IMR-90 (cell line): ENCODE data around the gene MAPKAP1. TPM values are rescaled to one million over a fixed set of nuclear protein-coding genes. Genes with fewer than 3 reads are reported as not detected.

ENCODE experiments used
- ATAC-seq: fragments of 200-7000 bp; cut with Tn5 transposase; 2 replicates; pipeline ENCODE4 v1.9.1; 2020; ENCODE audit warnings: low read depth, mild to moderate bottlenecking, moderate library complexity
- BruUV-seq: library from RNA; stranded (reverse); fragments of 400-500 nt; replicated peaks from 2 replicates; lab custom pipeline; 2021; lab: Mats Ljungman, UMichigan
- CTCF ChIA-PET: fragments of 300-600 bp; formaldehyde crosslinking; extraction: SDS; loops from one replicate; lab custom pipeline; 2021; ENCODE audit warnings: antibody characterized with exemption; lab: Yijun Ruan, JAX
- POLR2A ChIA-PET: fragments of 300-600 bp; sonication (Branson Sonifier 250); formaldehyde crosslinking; loops from one replicate; lab custom pipeline; 2022; ENCODE audit warnings: antibody characterized with exemption; ENCODE audit not compliant: unreplicated experiment; lab: Charles Lee
- DNase-seq: peaks from one replicate; pipeline ENCODE4 v3.0.0; 2013
- H2AFZ ChIP-seq: replicated peaks from 2 replicates; pipeline ENCODE3; 2013; ENCODE audit warnings: low read length, mild to moderate bottlenecking; ENCODE audit not compliant: poor library complexity
- H2AK5ac ChIP-seq: 2 replicates; pipeline ENCODE4 v1.6.1; 2013; ENCODE audit warnings: low read depth, low read length, inconsistent platforms
- H2AK9ac ChIP-seq: replicated peaks from 2 replicates; pipeline ENCODE3; 2013; ENCODE audit warnings: mild to moderate bottlenecking, low read depth, low read length, moderate library complexity; ENCODE audit not compliant: poor library complexity
- H2BK120ac ChIP-seq: 2 replicates; pipeline ENCODE4 v1.6.1; 2013; ENCODE audit warnings: low read depth, low read length, inconsistent platforms
- H2BK15ac ChIP-seq: 3 replicates; pipeline ENCODE4 v1.6.1; 2013; ENCODE audit warnings: low read depth, low read length, inconsistent platforms
- H2BK20ac ChIP-seq: 2 replicates; pipeline ENCODE4 v1.6.1; 2013; ENCODE audit warnings: low read depth, mild to moderate bottlenecking, inconsistent platforms, low read length, moderate library complexity
- H2BK5ac ChIP-seq: 2 replicates; pipeline ENCODE4 v1.6.1; 2013; ENCODE audit warnings: mild to moderate bottlenecking, low read depth, low read length, inconsistent platforms; ENCODE audit not compliant: poor library complexity, severe bottlenecking
- H3K14ac ChIP-seq: replicated peaks from 2 replicates; pipeline ENCODE4 v1.6.1; 2013; ENCODE audit warnings: low read depth, low read length, inconsistent platforms
- H3K18ac ChIP-seq: 2 replicates; pipeline ENCODE4 v1.6.1; 2013; ENCODE audit warnings: low read depth, low read length, control low read depth
- H3K23ac ChIP-seq: 2 replicates; pipeline ENCODE4 v1.6.1; 2013; ENCODE audit warnings: low read depth, low read length, inconsistent platforms
- H3K27ac ChIP-seq: 2 replicates; pipeline ENCODE4 v1.5.1; 2013; ENCODE audit warnings: mild to moderate bottlenecking, control low read depth, low read length; ENCODE audit not compliant: insufficient read depth
- H3K27me3 ChIP-seq: 2 replicates; pipeline ENCODE4 v1.6.1; 2013; ENCODE audit warnings: low read length; ENCODE audit not compliant: control insufficient read depth, insufficient read depth
- H3K36me3 ChIP-seq: 2 replicates; pipeline ENCODE4 v1.6.1; 2013; ENCODE audit warnings: low read length, mixed read lengths; ENCODE audit not compliant: control insufficient read depth, insufficient read depth
- H3K4ac ChIP-seq: 2 replicates; pipeline ENCODE4 v1.6.1; 2013; ENCODE audit warnings: low read depth, low read length, inconsistent platforms
- H3K4me1 ChIP-seq: 2 replicates; pipeline ENCODE4 v1.6.1; 2013; ENCODE audit warnings: low read length, mixed read lengths; ENCODE audit not compliant: control insufficient read depth, insufficient read depth
- H3K4me2 ChIP-seq: 2 replicates; pipeline ENCODE4 v1.6.1; 2013; ENCODE audit warnings: low read depth, mild to moderate bottlenecking, control low read depth, low read length, moderate library complexity
- H3K4me3 ChIP-seq: 2 replicates; pipeline ENCODE4 v1.5.1; 2013; ENCODE audit warnings: low read depth, mild to moderate bottlenecking, control low read depth, low read length, moderate library complexity; ENCODE audit not compliant: insufficient read depth
- H3K56ac ChIP-seq: 2 replicates; pipeline ENCODE4 v1.6.1; 2013; ENCODE audit warnings: low read length, inconsistent platforms; ENCODE audit not compliant: insufficient read depth; ENCODE audit errors: extremely low read depth
- H3K79me1 ChIP-seq, 2 experiments: 2 replicates each; pipeline ENCODE4 v1.6.1; 2013; ENCODE audit warnings: low read length in 2 of 2, inconsistent platforms in 1 of 2, low read depth in 1 of 2
- H3K9ac ChIP-seq: 2 replicates; pipeline ENCODE4 v1.6.1; 2013; ENCODE audit warnings: low read depth, low read length, control low read depth
- H3K9me1 ChIP-seq: 2 replicates; pipeline ENCODE4 v1.6.1; 2013; ENCODE audit warnings: low read length, inconsistent platforms; ENCODE audit not compliant: insufficient read depth
- H3K9me3 ChIP-seq: 2 replicates; pipeline ENCODE4 v1.6.1; 2013; ENCODE audit warnings: low read length; ENCODE audit not compliant: control insufficient read depth, insufficient read depth
- H4K20me1 ChIP-seq: 2 replicates; pipeline ENCODE4 v1.6.1; 2013; ENCODE audit warnings: low read length, inconsistent platforms; ENCODE audit not compliant: insufficient read depth
- H4K5ac ChIP-seq: 2 replicates; pipeline ENCODE4 v1.6.1; 2013; ENCODE audit warnings: mild to moderate bottlenecking, low read depth, low read length, control low read depth
- H4K8ac ChIP-seq, 2 experiments: 2 replicates each; pipeline ENCODE4 v1.6.1; 2013; ENCODE audit warnings: low read depth in 2 of 2, low read length in 2 of 2, control low read depth in 1 of 2, inconsistent platforms in 1 of 2
- H4K91ac ChIP-seq: 2 replicates; pipeline ENCODE4 v1.6.1; 2013; ENCODE audit warnings: low read depth, low read length, inconsistent platforms; ENCODE audit not compliant: insufficient read depth
- BHLHE40 ChIP-seq: fragments of 150-350 bp; IDR thresholded peaks from 2 replicates; pipeline ENCODE4 v1.6.1; 2016; ENCODE audit warnings: mild to moderate bottlenecking, low read depth, low read length
- CEBPB ChIP-seq: IDR thresholded peaks from 2 replicates; pipeline ENCODE4 v1.6.1; 2012; ENCODE audit warnings: low read depth, low read length, improper control_type of control experiment
- CHD1 ChIP-seq: IDR thresholded peaks from 2 replicates; pipeline ENCODE4 v1.6.1; 2012; ENCODE audit warnings: low read depth, low read length, improper control_type of control experiment
- FOS ChIP-seq: fragments of 150-350 bp; IDR thresholded peaks from 2 replicates; pipeline ENCODE4 v1.6.1; 2016; ENCODE audit warnings: low read depth, low read length
- MAFK ChIP-seq: IDR thresholded peaks from 2 replicates; pipeline ENCODE4 v1.6.1; 2012; ENCODE audit warnings: low read depth, low read length, improper control_type of control experiment
- MAZ ChIP-seq: IDR thresholded peaks from 2 replicates; pipeline ENCODE4 v1.6.1; 2012; ENCODE audit warnings: low read depth, mild to moderate bottlenecking, low read length, improper control_type of control experiment, moderate library complexity, borderline replicate concordance
- MXI1 ChIP-seq: IDR thresholded peaks from 2 replicates; pipeline ENCODE4 v1.6.1; 2012; ENCODE audit warnings: low read depth, mild to moderate bottlenecking, low read length, moderate library complexity, borderline replicate concordance
- NFE2L2 ChIP-seq: fragments of 150-350 bp; IDR thresholded peaks from 2 replicates; pipeline ENCODE4 v1.6.1; 2016; ENCODE audit warnings: low read depth, mild to moderate bottlenecking, low read length
- POLR2A ChIP-seq: IDR thresholded peaks from 2 replicates; pipeline ENCODE4 v1.6.1; 2012; ENCODE audit warnings: mild to moderate bottlenecking, low read depth, low read length
- RAD21 ChIP-seq: IDR thresholded peaks from 2 replicates; pipeline ENCODE4 v1.6.1; 2012; ENCODE audit warnings: low read length, improper control_type of control experiment
- RCOR1 ChIP-seq: IDR thresholded peaks from 2 replicates; pipeline ENCODE4 v1.6.1; 2012; ENCODE audit warnings: mild to moderate bottlenecking, low read length, improper control_type of control experiment; ENCODE audit not compliant: insufficient replicate concordance
- RFX5 ChIP-seq: IDR thresholded peaks from 2 replicates; pipeline ENCODE4 v1.8.0; 2012; ENCODE audit warnings: low read depth, mild to moderate bottlenecking, low read length, moderate library complexity
- SMC3 ChIP-seq: fragments of 150-350 bp; IDR thresholded peaks from 2 replicates; pipeline ENCODE4 v1.6.1; 2016; ENCODE audit warnings: low read depth, mild to moderate bottlenecking, antibody characterized with exemption, low read length, moderate library complexity
- WGBS, 2 experiments: methylation state at CpG; one replicate each; pipeline versions ENCODE4 v1.1.5 to v1.1.7; 2013; ENCODE audit warnings: missing lambda C conversion rate in 2 of 2; ENCODE audit not compliant: insufficient read length in 1 of 2; ENCODE audit errors: extremely low coverage in 2 of 2; 5-methylcytosine and 5-hydroxymethylcytosine counted together
- dilution Hi-C: fragments of 300-500 bp; cut with HindIII; formaldehyde crosslinking; loops from one replicate; pipeline ENCODE4 v1.14.3; 2018; ENCODE audit warnings: low sequenced_read_pairs; ENCODE audit not compliant: unreplicated experiment
- in situ Hi-C: fragments of 300-500 bp; cut with MboI; formaldehyde crosslinking; loops from 3 replicates; pipeline ENCODE4 v1.14.3; 2019; ENCODE audit warnings: low sequenced_read_pairs, inconsistent platforms, mixed read lengths
- intact Hi-C: fragments of 100-400 bp; cut with micrococcal nuclease; formaldehyde crosslinking; loops from 2 replicates; pipeline ENCODE4 v1.10.0; 2022
- polyA plus RNA-seq, 3 experiments: library from polyadenylated mRNA; depleted of rRNA; stranded (reverse); fragments of >200 nt; gene quantifications; 2 replicates each; pipeline ENCODE4 v1.2.3, GENCODE V29; 2012; ENCODE audit warnings: low replicate concordance in 1 of 3
- total RNA-seq: library from RNA; depleted of rRNA; stranded (reverse); fragments of >200 nt; gene quantifications from 2 replicates; pipeline ENCODE4 v1.2.3, GENCODE V29; 2012
- TF ChIP-seq, protein P1 (sequence below): fragments of 150-350 bp; IDR thresholded peaks from 2 replicates; pipeline ENCODE4 v1.6.1; 2017; ENCODE audit warnings: mild to moderate bottlenecking, antibody characterized with exemption, low read length, low read depth
- TF ChIP-seq, protein P2 (sequence below): fragments of 150-350 bp; IDR thresholded peaks from 2 replicates; pipeline ENCODE4 v1.6.1; 2016; ENCODE audit warnings: low read depth, mild to moderate bottlenecking, low read length, moderate library complexity, borderline replicate concordance
- TF ChIP-seq, protein P3 (sequence below): conservative IDR thresholded peaks from 2 replicates; pipeline ENCODE4 v1.5.1; 2012; ENCODE audit warnings: mild to moderate bottlenecking, low read depth, low read length, improper control_type of control experiment

MAPKAP1 gene
- total and polyA plus RNA-seq, 2 of the 4 experiments (the other 2 are of a cell fraction) = 87.2 to 158 TPM

DNA sequence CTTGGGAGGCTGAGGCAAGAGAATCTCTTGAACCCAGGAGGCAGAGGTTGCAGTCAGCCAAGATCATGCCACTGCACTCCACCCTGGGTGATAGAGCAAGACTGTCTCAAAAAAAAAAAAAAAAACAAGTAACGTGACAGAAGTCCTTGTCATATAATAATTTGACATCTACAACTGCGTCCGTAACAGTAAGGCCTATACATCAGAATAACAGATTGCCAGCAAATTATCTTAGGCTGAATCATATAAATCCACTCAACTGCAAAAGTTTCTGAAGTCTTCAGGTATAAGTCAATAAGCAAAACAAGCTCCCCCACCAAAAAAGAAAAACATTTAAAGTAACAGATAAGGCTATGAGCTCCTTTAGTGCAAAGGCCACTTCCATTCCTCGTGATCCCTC, 3.3 kb downstream of the MAPKAP1 start:
- dilution Hi-C loops = no loop called here
- BruUV-seq = no TSS peak
- no peak overlapping the region for H4K8ac ChIP-seq
- TF ChIP-seq NFE2L2 (no peak), MAZ (no peak), CEBPB (no peak), POLR2A (no peak), RCOR1 (no peak), SMC3 (no peak), CHD1 (no peak), MAFK (no peak), RAD21 (no peak), MXI1 (no peak), RFX5 (no peak), BHLHE40 (no peak), FOS (no peak)
- TF ChIP-seq, protein P1, sequence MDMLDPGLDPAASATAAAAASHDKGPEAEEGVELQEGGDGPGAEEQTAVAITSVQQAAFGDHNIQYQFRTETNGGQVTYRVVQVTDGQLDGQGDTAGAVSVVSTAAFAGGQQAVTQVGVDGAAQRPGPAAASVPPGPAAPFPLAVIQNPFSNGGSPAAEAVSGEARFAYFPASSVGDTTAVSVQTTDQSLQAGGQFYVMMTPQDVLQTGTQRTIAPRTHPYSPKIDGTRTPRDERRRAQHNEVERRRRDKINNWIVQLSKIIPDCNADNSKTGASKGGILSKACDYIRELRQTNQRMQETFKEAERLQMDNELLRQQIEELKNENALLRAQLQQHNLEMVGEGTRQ = no peak
- TF ChIP-seq, protein P2, sequence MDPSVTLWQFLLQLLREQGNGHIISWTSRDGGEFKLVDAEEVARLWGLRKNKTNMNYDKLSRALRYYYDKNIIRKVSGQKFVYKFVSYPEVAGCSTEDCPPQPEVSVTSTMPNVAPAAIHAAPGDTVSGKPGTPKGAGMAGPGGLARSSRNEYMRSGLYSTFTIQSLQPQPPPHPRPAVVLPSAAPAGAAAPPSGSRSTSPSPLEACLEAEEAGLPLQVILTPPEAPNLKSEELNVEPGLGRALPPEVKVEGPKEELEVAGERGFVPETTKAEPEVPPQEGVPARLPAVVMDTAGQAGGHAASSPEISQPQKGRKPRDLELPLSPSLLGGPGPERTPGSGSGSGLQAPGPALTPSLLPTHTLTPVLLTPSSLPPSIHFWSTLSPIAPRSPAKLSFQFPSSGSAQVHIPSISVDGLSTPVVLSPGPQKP = no peak
- TF ChIP-seq, protein P3, sequence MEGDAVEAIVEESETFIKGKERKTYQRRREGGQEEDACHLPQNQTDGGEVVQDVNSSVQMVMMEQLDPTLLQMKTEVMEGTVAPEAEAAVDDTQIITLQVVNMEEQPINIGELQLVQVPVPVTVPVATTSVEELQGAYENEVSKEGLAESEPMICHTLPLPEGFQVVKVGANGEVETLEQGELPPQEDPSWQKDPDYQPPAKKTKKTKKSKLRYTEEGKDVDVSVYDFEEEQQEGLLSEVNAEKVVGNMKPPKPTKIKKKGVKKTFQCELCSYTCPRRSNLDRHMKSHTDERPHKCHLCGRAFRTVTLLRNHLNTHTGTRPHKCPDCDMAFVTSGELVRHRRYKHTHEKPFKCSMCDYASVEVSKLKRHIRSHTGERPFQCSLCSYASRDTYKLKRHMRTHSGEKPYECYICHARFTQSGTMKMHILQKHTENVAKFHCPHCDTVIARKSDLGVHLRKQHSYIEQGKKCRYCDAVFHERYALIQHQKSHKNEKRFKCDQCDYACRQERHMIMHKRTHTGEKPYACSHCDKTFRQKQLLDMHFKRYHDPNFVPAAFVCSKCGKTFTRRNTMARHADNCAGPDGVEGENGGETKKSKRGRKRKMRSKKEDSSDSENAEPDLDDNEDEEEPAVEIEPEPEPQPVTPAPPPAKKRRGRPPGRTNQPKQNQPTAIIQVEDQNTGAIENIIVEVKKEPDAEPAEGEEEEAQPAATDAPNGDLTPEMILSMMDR = no peak
- H3K79me1 ChIP-seq = peaks cover 25 to 63% of the 10 kb centered on the region in 2 experiments
- no peak overlapping the region for H2BK20ac ChIP-seq
- intact Hi-C loops = no loop called here
- no peak overlapping the region for H3K27ac ChIP-seq
- no peak overlapping the region for H2BK5ac ChIP-seq
- H3K9me3 ChIP-seq = no peaks in the 10 kb centered on the region
- peaks cover 16% of the 10 kb centered on the region for H3K9me1 ChIP-seq
- no peak for ATAC-seq
- ChIA-PET CTCF (no interaction called here), POLR2A (no interaction called here)
- no peak overlapping the region for H4K5ac ChIP-seq
- no peak overlapping the region for H3K4me2 ChIP-seq
- H4K91ac ChIP-seq = no peak overlapping the region
- H3K56ac ChIP-seq = no peak overlapping the region
- no peak overlapping the region for H3K14ac ChIP-seq
- H4K20me1 ChIP-seq = peaks cover 20% of the 10 kb centered on the region
- H2BK120ac ChIP-seq = no peak overlapping the region
- DNase-seq = no peak
- WGBS, 2 experiments = no CpG with 5 or more reads among the region's 4 CpGs
- H3K4ac ChIP-seq = no peak overlapping the region
- H3K36me3 ChIP-seq = 0 out of 2 replicates have a peak, but pooled peaks cover 1% of the 10 kb centered on the region
- no peak overlapping the region for H2AK5ac ChIP-seq
- no peak overlapping the region for H2AFZ ChIP-seq
- in situ Hi-C loops = no loop called here
- no peak overlapping the region for H2BK15ac ChIP-seq
- H3K4me1 ChIP-seq = peaks cover 5% of the 10 kb centered on the region
- H2AK9ac ChIP-seq = no peak overlapping the region
- no peaks in the 10 kb centered on the region for H3K27me3 ChIP-seq
- H3K23ac ChIP-seq = no peak overlapping the region
- no peak overlapping the region for H3K4me3 ChIP-seq
- H3K9ac ChIP-seq = no peak overlapping the region
- no peak overlapping the region for H3K18ac ChIP-seq
